HepG2 (cell line): ENCODE data around the gene IFIH1. TPM values are rescaled to one million over a fixed set of nuclear protein-coding genes. Genes with fewer than 3 reads are reported as not detected.

ENCODE experiments used
- ATAC-seq: fragments of 200-7000 bp; cut with Tn5 transposase; 3 replicates; pipeline ENCODE4 v1.9.1; 2020; ENCODE audit warnings: mild to moderate bottlenecking, moderate library complexity
- BruUV-seq: library from RNA; stranded (reverse); fragments of 400-500 nt; replicated peaks from 2 replicates; lab custom pipeline; 2021; lab: Mats Ljungman, UMichigan
- CTCF ChIA-PET: fragments of 300-600 bp; formaldehyde crosslinking; extraction: SDS; loops from one replicate; lab custom pipeline; 2021; ENCODE audit warnings: low total read pairs, inconsistent platforms, low intra/inter-chr PET ratio; lab: Yijun Ruan, JAX
- POLR2A ChIA-PET: fragments of 350-600 bp; sonication (Branson Sonifier 250); formaldehyde crosslinking; loops from one replicate; lab custom pipeline; 2020; ENCODE audit warnings: antibody characterized with exemption, inconsistent platforms; lab: Yijun Ruan, JAX
- DNase-seq: peaks from one replicate; pipeline ENCODE4 v3.0.0-alpha.2; 2015; ENCODE audit warnings: low spot score
- FAIRE-seq: peaks from 3 replicates; lab custom pipeline; 2011; peaks lifted over from hg19 to GRCh38; lab: Jason Lieb, UNC
- H2AFZ ChIP-seq: one replicate; pipeline ENCODE4 v1.6.1; 2011; ENCODE audit warnings: low read length, inconsistent platforms
- H3K27ac ChIP-seq: fragments of 300-600 bp; 3 replicates; pipeline ENCODE4 v1.8.0; 2011; ENCODE audit warnings: mixed run types, mild to moderate bottlenecking, mixed read lengths, low read length, inconsistent platforms; ENCODE audit not compliant: insufficient read depth; ENCODE audit errors: extremely low read length
- H3K27me3 ChIP-seq, 2 experiments: fragments of 200-600 bp in 1 of 2; 2 replicates in 1 of 2; 3 replicates in 1 of 2; pipeline versions ENCODE4 v1.6.0 to v1.8.0; 2011; ENCODE audit warnings: low read length in 2 of 2, mild to moderate bottlenecking in 2 of 2, moderate library complexity in 2 of 2, inconsistent platforms in 1 of 2; ENCODE audit not compliant: insufficient read depth in 2 of 2, control insufficient read depth in 1 of 2
- H3K36me3 ChIP-seq, 2 experiments: fragments of 200-600 bp in 1 of 2; replicated peaks in 1 of 2; 2 replicates in 1 of 2; 3 replicates in 1 of 2; pipeline versions ENCODE4 v1.5.1 to v1.8.0; 2011; ENCODE audit warnings: low read length in 2 of 2, inconsistent platforms in 1 of 2; ENCODE audit not compliant: insufficient read depth in 2 of 2, control insufficient read depth in 1 of 2
- H3K4me1 ChIP-seq: 2 replicates; pipeline ENCODE4 v1.5.1; 2012; ENCODE audit warnings: low read length, inconsistent platforms; ENCODE audit not compliant: insufficient read depth
- H3K4me2 ChIP-seq: 2 replicates; pipeline ENCODE4 v1.6.0; 2011; ENCODE audit warnings: low read depth, low read length, inconsistent platforms
- H3K4me3 ChIP-seq, 3 experiments: fragments of 200-600 bp in 1 of 3; sonication (generic), shearing (Covaris generic) in 1 of 3; replicated peaks in 1 of 3; 2 replicates each; pipeline ENCODE4 v1.5.1; 2011 to 2016; ENCODE audit warnings: low read length in 3 of 3, inconsistent platforms in 2 of 3, low read depth in 2 of 3, mild to moderate bottlenecking in 2 of 3, control low read depth in 1 of 3, mixed read lengths in 1 of 3; ENCODE audit not compliant: insufficient read depth in 1 of 3
- H3K79me2 ChIP-seq: one replicate; pipeline ENCODE4 v1.6.1; 2011; ENCODE audit warnings: low read length, inconsistent platforms; ENCODE audit not compliant: insufficient read depth
- H3K9ac ChIP-seq: 2 replicates; pipeline ENCODE4 v1.6.0; 2011; ENCODE audit warnings: mild to moderate bottlenecking, low read depth, low read length, inconsistent platforms; ENCODE audit not compliant: insufficient read depth
- H3K9me3 ChIP-seq: 2 replicates; pipeline ENCODE4 v1.5.1; 2012; ENCODE audit warnings: mild to moderate bottlenecking, low read length
- H4K20me1 ChIP-seq: 2 replicates; pipeline ENCODE4 v1.6.0; 2011; ENCODE audit warnings: inconsistent platforms, mild to moderate bottlenecking, low read length, moderate library complexity; ENCODE audit not compliant: insufficient read depth
- IKZF1 ChIP-seq: fragments of 450-650 bp; IDR thresholded peaks from 2 replicates; pipeline ENCODE4 v1.7.1; 2016
- RAD21 ChIP-seq: fragments of 450-650 bp; formaldehyde crosslinking; IDR thresholded peaks from 2 replicates; pipeline ENCODE4 v1.5.0; 2020; ENCODE audit warnings: mild to moderate bottlenecking
- SMC3 ChIP-seq: IDR thresholded peaks from 2 replicates; pipeline ENCODE4 v1.6.1; 2011; ENCODE audit warnings: low read length, improper control_type of control experiment
- STAG1 ChIP-seq: sonication (generic); formaldehyde crosslinking; IDR thresholded peaks from 2 replicates; pipeline ENCODE4 v1.4.0; 2020; ENCODE audit warnings: missing genetic modification reagents
- ZEB1 ChIP-seq: IDR thresholded peaks from 2 replicates; pipeline ENCODE4 v1.6.1; 2012; ENCODE audit warnings: mild to moderate bottlenecking, low read depth, inconsistent platforms; ENCODE audit not compliant: insufficient replicate concordance
- ZNF878 ChIP-seq: sonication (generic); formaldehyde crosslinking; IDR thresholded peaks from 2 replicates; pipeline ENCODE4 v1.8.1; 2023; ENCODE audit warnings: mild to moderate bottlenecking, missing genetic modification reagents, moderate library complexity
- WGBS: methylation state at CpG from one replicate; pipeline ENCODE4 v1.1.6; 2017; ENCODE audit warnings: low lambda C conversion rate; 5-methylcytosine and 5-hydroxymethylcytosine counted together
- in situ Hi-C: cut with HindIII; loops from 2 replicates; pipeline ENCODE4 v1.10.0; 2017; ENCODE audit warnings: low pct_unique_long_range_greater_than_20kb; ENCODE audit not compliant: extremely low pct_ligation_motif_present
- intact Hi-C: fragments of 100-400 bp; cut with micrococcal nuclease; formaldehyde crosslinking; loops from one replicate; pipeline ENCODE4 v1.10.0; 2022; ENCODE audit not compliant: unreplicated experiment
- polyA plus RNA-seq, 8 experiments: library from polyadenylated mRNA; depleted of rRNA in 3 of 8; stranded (reverse) in 7 of 8; unstranded in 1 of 8; fragments of >200 nt; fragmentation: Illumina TruSeq in 4 of 8; extraction: Trizol in 4 of 8; gene quantifications; 2 replicates each; pipeline versions ENCODE4 v1.2.1 to v1.2.3, GENCODE V29; 2011 to 2016; ENCODE audit warnings: low read depth in 4 of 8, missing spikeins in 1 of 8, mixed read lengths in 1 of 8; ENCODE audit not compliant: insufficient read depth in 1 of 8
- total RNA-seq, 5 experiments: library from RNA; depleted of rRNA; stranded (reverse); fragments of >200 nt; fragmentation: Illumina TruSeq; extraction: Trizol; gene quantifications; 2 replicates each; pipeline ENCODE4 v1.2.3, GENCODE V29; 2016; ENCODE audit warnings: low read depth in 1 of 5
- TF ChIP-seq, protein P1 (sequence below): sonication (generic); formaldehyde crosslinking; IDR thresholded peaks from 2 replicates; pipeline ENCODE4 v1.5.0; 2020; ENCODE audit warnings: mild to moderate bottlenecking, missing genetic modification reagents, borderline replicate concordance
- TF ChIP-seq, protein P2 (sequence below): IDR thresholded peaks from 2 replicates; pipeline ENCODE4 v1.6.1; 2012; ENCODE audit warnings: low read depth, low read length, improper control_type of control experiment
- TF ChIP-seq, protein P3 (sequence below): sonication (generic); formaldehyde crosslinking; IDR thresholded peaks from 2 replicates; pipeline ENCODE4 v1.4.0; 2020; ENCODE audit warnings: missing genetic modification reagents, mild to moderate bottlenecking, borderline replicate concordance
- TF ChIP-seq, protein P4 (sequence below): sonication (generic); formaldehyde crosslinking; IDR thresholded peaks from 2 replicates; pipeline ENCODE4 v1.5.0; 2020; ENCODE audit warnings: mild to moderate bottlenecking, missing genetic modification reagents, moderate library complexity

IFIH1 gene
- total and polyA plus RNA-seq, 2 of the 13 experiments (the other 11 are each of a cell fraction or from before 2014, with no cell fraction given): 1.5 to 11.5 TPM

DNA sequence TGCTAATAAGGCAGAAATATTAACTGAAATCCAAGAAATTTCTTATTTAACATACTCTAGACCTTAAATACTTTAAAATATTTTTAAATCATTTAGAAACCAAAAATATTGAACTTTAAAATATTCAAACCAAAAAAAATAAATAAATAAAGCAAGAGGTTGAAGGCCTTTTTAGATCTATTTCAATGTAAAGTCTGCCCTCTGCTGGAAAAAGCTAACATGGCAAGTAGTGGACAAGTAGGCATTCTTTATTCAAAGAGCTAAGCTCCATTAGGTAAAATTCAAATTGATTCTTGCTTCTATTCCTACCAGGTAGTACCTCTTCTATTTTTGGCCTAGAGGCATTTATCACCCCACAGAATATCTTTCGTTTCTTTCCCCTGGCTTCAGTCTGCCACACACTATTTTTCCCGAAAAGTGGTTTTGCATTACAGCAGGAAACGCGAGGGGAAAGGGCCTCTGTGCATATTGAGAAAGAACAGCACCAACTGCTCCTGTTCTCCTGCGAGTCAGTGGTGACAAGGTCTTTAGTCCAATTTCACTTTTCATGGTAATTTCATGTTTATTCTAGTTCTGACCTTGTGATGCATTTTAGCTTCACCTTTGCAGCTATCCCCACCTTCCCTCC is 20.4 kb downstream of the IFIH1 start:
- POLR2A ChIA-PET: interaction anchor here (1.4 kb wide), 1 partner anchor 21 kb away, joined by 5 read pairs; the partner anchor contains the start of gene IFIH1
- TF ChIP-seq ZNF878 (CRISPR knock-in tag) (no peak), SMC3 (peak; percentile 78), ZEB1 (no peak), RAD21 (peak; percentile 69; the same call in 1 of the 2 replicates), STAG1 (CRISPR knock-in tag) (peak; percentile 76), IKZF1 (no peak)
- TF ChIP-seq, protein P1, sequence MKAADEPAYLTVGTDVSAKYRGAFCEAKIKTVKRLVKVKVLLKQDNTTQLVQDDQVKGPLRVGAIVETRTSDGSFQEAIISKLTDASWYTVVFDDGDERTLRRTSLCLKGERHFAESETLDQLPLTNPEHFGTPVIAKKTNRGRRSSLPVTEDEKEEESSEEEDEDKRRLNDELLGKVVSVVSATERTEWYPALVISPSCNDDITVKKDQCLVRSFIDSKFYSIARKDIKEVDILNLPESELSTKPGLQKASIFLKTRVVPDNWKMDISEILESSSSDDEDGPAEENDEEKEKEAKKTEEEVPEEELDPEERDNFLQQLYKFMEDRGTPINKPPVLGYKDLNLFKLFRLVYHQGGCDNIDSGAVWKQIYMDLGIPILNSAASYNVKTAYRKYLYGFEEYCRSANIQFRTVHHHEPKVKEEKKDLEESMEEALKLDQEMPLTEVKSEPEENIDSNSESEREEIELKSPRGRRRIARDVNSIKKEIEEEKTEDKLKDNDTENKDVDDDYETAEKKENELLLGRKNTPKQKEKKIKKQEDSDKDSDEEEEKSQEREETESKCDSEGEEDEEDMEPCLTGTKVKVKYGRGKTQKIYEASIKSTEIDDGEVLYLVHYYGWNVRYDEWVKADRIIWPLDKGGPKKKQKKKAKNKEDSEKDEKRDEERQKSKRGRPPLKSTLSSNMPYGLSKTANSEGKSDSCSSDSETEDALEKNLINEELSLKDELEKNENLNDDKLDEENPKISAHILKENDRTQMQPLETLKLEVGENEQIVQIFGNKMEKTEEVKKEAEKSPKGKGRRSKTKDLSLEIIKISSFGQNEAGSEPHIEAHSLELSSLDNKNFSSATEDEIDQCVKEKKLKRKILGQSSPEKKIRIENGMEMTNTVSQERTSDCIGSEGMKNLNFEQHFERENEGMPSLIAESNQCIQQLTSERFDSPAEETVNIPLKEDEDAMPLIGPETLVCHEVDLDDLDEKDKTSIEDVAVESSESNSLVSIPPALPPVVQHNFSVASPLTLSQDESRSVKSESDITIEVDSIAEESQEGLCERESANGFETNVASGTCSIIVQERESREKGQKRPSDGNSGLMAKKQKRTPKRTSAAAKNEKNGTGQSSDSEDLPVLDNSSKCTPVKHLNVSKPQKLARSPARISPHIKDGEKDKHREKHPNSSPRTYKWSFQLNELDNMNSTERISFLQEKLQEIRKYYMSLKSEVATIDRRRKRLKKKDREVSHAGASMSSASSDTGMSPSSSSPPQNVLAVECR (CRISPR knock-in tag): no peak
- TF ChIP-seq, protein P2, sequence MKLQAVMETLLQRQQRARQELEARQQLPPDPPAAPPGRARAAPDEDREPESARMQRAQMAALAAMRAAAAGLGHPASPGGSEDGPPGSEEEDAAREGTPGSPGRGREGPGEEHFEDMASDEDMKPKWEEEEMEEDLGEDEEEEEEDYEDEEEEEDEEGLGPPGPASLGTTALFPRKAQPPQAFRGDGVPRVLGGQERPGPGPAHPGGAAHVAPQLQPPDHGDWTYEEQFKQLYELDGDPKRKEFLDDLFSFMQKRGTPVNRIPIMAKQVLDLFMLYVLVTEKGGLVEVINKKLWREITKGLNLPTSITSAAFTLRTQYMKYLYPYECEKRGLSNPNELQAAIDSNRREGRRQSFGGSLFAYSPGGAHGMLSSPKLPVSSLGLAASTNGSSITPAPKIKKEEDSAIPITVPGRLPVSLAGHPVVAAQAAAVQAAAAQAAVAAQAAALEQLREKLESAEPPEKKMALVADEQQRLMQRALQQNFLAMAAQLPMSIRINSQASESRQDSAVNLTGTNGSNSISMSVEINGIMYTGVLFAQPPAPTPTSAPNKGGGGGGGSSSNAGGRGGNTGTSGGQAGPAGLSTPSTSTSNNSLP: peak; percentile 49; the same call in 1 of the 2 replicates
- TF ChIP-seq, protein P3, sequence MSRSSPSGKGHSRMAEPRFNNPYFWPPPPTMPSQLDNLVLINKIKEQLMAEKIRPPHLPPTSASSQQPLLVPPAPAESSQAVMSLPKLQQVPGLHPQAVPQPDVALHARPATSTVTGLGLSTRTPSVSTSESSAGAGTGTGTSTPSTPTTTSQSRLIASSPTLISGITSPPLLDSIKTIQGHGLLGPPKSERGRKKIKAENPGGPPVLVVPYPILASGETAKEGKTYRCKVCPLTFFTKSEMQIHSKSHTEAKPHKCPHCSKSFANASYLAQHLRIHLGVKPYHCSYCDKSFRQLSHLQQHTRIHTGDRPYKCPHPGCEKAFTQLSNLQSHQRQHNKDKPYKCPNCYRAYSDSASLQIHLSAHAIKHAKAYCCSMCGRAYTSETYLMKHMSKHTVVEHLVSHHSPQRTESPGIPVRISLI (CRISPR knock-in tag): peak; percentile 70; the same call in 1 of the 2 replicates
- TF ChIP-seq, protein P4, sequence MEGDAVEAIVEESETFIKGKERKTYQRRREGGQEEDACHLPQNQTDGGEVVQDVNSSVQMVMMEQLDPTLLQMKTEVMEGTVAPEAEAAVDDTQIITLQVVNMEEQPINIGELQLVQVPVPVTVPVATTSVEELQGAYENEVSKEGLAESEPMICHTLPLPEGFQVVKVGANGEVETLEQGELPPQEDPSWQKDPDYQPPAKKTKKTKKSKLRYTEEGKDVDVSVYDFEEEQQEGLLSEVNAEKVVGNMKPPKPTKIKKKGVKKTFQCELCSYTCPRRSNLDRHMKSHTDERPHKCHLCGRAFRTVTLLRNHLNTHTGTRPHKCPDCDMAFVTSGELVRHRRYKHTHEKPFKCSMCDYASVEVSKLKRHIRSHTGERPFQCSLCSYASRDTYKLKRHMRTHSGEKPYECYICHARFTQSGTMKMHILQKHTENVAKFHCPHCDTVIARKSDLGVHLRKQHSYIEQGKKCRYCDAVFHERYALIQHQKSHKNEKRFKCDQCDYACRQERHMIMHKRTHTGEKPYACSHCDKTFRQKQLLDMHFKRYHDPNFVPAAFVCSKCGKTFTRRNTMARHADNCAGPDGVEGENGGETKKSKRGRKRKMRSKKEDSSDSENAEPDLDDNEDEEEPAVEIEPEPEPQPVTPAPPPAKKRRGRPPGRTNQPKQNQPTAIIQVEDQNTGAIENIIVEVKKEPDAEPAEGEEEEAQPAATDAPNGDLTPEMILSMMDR (CRISPR knock-in tag): peak; percentile 71

More for the DNA sequence above, 20.4 kb downstream of the IFIH1 start:
- Histone ChIP-seq H3K4me1 (no peaks in the 10 kb centered on the region), H3K9me3 (no peaks in the 10 kb centered on the region), H3K79me2 (no peaks in the 10 kb centered on the region), H3K4me2 (no peak overlapping the region), H3K27me3 (no peaks in the 10 kb centered on the region), H3K27ac (no peak overlapping the region), H2AFZ (no peak overlapping the region), H4K20me1 (no peaks in the 10 kb centered on the region), H3K9ac (no peak overlapping the region), H3K4me3 (no peak overlapping the region), H3K36me3 (no peaks in the 10 kb centered on the region)
- in situ Hi-C loops (loop anchor here (5.0 to 25.0 kb wide), 3 partner anchors 76 to 711 kb away; partner anchors contain the start of gene GCG), intact Hi-C loops (loop anchor here (1.0 kb wide), 2 partner anchors 77 to 145 kb away; no protein-coding TSS in a partner anchor)
- CTCF ChIA-PET: interaction anchor here (1.4 to 2.3 kb wide), 4 partner anchors 76 to 711 kb away, joined by 5 to 38 read pairs (median 10); no protein-coding TSS in a partner anchor
- ATAC-seq (peak; percentile 83), FAIRE-seq (peak; percentile 42), DNase-seq (peak; percentile 83)
- no TSS peak for BruUV-seq
- 55% methylated on average over 5 of the region's 5 CpGs for WGBS
